Measurements from ENCODE around the gene ATXN2.
"Not testable (repeated sequence)": the region's sequence is repeated elsewhere in the genome, so short reads cannot be mapped to it uniquely, and the experiment has no call there.

The ATXN2 gene

DNA sequence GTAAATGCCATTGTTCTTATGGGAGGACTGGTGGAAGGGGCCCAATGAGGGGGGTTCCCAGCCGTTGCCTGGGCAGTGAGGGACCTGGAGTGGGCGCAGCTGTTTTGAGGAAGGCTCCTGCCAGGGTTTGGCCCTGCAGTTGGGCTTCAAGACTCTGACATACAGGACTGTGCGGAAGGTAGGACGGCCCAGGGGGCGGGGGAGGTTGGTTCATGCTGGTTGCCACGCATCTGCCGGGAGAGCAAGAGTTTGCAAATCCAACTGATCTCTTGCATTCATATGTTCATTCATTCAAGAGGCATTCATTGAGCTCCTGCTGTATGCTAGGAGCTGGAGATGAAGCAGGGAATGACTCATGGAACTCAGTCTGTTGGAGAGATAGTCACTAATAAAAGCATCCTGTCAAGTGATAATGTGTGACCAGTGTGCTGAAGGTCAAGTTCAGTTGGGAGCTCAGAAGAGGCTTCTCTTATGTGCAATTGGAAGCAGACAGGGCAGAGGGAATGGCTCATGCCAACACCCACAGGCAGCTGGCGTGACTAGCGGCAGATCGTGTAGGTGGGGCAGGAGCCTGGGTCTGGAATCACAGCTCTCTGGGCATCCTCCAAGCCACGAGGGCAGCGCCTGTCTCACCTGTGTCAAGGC lies 185.6 kb downstream of the ATXN2 start:
- no peak for DNase-seq

DNA sequence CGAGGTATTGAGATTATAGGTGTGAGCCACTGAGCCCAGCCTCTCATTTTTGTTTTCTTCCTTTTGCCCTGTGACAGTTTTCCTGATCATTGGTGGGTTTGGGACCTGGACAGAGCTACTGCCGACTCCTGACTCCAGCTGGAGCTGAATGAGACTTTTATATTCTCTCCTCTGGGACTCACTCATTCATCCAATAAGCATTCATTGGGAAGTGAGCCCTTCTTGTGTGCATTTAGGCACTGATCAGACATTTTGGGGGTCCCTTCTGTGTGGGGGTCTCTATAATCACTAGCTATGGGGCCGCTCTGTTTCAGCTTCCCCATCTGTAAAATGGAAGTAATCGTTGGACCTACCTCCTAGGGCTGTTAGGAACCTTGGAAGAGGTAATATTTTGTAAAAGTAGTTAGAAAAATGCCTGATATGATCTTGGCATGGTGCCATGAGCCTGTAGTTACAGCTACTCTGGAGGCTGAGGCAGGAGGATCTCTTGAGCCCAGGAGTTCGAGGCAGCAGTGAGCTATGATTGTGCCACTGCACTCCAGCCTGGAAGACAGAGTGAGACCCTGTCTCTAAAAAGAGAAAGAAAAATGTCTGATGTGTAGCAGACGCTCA lies 186.2 kb downstream of the ATXN2 start:
- no peak for DNase-seq

DNA sequence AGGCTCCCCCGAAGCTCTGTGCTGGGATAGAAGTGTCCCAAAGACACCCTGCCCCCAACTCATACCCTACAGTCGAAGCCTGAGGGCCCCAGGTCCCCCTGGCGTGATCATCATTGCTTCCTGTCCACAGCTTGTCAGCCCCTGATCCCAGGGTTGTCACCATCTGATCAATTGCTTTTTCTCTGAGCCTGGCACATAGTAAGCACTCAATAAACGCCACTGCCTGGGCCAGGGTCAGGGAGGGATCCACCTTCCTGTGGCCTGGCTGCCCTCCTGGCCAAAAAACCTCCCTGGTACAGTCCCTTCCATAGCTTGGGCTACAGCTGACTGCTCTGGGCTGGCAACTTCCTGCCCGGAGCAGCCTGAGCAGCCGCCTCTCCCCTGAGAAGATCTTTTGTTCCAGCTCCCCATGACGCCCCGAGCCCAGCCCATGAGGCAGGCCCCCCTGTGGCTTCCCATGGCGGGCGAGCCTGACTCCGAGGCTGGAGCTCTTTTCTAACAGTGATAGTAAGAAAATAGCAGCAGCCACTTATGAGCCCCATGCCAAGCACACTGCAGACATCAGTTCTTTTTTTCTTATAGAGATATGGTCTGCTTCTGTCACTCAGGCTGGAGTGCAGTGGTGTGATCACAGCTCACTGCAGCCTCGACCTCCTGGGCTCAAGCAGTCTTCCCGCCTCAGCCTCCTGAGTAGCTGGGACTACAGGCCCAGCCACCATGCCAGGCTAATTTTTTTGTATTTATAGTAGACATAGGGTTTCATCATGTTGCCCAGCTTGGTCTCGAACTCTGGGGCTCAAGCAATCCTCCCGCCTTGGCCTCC lies 186.9 kb downstream of the ATXN2 start:
- no peak for DNase-seq

DNA sequence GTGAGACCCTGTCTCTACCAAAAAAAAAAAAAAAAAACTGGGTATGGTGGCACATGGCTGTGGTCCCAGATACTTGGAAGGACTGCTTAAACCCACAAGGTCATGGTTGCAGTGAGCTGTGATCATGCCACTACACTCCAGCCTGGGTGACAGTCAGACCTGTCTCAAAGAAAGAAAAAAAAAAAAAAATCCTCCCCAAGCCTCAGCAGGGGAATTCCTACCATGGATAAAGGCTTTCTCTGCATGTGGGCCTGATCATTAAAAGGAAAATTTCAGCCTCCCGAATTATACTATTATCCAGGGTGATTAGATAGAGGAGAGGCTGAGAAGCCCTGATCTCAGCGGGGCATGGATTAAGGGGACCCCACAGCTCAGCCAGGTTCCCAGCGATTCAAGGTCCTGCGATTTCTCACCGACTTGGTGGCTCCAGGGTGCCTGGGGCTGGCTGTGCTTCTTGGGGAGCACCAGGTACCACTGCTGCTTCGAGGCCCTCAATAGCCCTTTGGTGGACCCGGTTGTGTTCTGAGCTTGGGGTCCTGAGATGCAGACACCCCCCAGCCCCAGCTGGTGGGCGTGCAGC lies 187.8 kb downstream of the ATXN2 start:
- no peak for DNase-seq

DNA sequence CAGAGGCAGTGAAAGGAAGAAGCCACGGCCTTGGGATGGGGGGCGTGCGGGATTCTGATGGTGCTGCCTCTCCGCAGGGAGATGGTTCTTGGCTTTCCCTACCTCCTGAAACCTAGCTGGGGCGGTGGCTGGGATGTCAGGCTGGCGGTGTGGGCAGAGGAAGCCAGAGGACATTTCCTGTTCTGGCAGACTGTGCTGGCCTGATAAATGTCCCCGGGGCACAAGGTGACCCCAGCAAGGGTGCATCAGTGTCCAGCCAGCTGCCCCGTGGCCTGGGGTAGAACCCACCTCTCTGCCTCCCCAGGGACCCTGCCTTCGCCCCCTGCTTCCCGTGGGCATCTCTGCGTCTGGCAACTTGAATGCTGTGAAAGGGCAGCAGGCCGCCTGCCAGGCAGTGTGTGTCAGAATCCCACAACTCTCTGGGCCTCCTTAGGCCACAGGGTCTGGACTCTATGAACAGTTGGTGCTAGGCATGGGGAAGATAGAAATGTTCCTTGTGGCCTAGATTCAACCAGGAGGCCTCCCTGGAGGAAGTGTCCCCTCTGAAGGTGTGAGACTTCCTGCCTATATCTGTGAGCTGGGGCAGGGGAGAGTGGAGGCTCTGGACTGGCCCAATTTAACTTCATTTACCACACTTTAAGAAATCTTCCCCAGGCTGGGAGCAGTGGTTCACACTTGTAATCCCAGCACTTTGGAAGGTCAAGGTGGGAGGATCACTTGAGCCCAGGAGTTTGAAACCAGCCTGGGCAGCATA lies 188.5 kb downstream of the ATXN2 start:
- no peak for DNase-seq

DNA sequence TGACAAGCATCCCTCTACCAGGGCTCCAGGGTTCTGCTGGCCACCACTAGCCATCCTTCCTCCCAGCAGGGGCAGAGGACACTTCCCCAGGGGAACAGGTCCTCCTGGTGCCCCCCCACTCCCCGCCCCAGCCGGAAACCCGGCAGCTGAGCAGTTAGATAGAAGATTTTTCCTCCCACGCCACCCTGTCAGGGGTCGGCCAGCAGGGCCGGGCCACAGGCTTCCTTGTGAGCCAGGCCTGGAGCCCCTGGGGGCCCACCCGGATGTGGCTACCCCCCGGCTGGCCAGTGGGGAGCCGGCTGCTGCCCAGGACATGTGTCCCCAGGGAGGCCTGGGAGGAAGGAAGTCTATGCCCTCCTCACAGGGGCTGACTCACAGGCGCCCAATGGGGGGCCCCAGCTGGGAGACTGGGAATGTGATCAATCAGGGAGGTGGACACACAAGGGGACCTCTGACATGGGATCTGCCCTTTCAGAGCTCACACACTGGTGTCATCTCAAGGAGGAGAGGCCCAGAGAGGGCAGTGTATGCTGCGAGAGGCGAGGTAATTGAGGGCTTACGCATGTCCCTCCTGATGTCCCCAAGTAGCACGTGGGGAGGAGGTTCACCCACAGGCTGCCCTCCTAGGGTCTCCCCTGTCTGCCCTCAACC lies 189.2 kb downstream of the ATXN2 start:
- no peak for DNase-seq

DNA sequence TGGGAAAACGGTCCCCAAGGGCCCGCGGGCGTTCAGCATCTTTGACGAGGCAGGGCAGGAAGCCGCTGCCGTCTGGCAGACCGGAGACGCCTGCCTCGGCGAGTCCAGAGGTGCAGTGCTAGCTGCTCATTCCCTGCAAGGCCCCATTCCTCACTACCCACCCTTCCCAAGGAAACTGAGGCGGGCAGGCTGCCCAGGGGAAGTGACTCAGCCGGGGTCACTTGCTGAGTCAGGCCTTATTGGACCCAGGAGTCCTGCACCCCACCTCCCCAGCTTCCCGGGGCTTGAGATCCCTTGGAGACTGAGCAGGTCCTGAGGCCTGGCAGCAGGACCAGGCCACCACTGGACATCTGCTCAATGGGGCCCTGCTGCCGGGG lies 189.7 kb downstream of the ATXN2 start:
- DNase-seq = no peak

DNA sequence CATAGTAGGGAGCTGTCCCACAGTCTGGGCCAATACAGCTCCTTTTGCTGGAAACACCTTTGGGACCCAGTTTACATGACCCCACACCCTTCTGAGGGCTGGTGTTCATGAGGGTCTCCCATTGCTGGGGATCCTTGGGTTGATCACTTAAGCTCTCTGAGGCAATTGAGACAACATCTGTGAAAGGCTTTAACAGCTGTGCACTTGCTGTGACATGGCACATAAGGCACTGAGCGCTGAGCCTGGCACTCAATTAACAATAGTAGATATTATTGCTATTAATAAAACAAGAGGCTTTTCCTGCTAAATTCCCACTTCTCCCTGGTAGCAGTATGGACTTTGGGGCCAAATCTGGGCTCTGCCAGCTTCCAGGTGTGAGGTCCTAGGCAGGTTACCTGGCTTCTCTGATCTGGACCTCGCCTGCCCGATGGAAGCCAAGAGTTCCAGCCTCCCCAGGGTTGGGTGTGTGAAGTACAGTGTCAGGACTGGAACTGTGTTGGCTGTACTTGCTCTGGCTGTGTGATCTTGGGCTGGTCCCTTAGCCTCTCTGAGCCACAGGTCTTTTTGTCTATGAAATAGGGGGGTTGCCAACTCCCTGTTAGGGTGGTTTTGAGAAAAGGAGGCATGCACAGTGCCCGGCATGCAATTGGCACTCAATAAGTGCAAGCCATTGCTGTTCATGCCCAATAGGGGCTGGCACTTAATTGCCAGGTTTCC lies 190.3 kb downstream of the ATXN2 start:
- DNase-seq = no peak

DNA sequence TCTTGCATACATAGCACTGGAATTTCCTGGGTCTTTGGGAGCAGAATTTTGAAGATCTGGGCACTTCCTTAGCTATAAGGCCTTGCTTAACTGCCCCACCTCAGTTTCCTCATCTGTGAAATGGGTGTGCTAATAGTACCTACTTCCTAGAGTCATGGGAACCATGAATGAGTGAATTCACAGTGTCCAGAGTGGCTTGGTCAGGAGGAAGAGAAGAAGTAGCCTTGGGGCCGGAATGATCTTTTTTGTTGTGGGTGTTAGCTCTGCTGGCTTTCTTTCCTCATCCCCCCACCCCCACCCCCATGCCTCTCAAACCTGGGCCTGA lies 191.0 kb downstream of the ATXN2 start:
- DNase-seq = no peak

DNA sequence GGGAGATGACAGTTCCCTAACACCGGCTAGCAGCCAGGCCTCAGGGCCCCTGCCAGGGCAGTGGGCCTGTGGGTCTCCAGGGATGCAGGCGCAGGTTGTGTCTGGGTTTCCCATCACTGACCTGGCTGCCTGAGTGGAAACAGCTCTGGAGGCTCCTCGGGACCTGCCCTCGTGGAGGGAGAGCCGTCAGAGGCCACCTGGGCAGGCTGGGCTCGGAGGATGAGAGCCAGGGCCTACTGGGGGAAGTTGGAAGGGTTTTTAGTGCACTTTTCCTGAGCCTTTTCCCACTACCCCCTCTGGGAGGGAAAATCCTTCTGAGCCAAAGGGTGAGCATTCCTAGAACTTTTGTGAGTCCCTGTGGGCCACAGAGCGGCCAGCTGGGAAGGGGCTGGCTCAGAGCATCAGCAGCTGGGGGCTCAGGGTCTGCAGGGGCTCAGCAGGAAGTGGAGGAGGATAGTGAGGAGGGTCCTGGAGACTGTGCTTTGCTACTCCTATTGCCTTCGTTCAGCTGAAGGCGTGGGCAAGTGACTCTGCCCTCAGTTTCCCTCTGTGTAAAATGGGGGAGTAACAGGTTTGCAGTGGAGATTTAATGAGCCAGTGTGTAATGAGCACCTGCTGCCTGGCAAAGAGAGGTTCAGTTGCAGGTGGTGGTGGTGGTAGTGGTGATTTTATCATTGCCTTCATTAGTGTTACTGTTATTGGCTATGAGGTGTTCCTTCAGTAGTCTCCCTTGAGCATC lies 191.6 kb downstream of the ATXN2 start:
- DNase-seq = no peak

DNA sequence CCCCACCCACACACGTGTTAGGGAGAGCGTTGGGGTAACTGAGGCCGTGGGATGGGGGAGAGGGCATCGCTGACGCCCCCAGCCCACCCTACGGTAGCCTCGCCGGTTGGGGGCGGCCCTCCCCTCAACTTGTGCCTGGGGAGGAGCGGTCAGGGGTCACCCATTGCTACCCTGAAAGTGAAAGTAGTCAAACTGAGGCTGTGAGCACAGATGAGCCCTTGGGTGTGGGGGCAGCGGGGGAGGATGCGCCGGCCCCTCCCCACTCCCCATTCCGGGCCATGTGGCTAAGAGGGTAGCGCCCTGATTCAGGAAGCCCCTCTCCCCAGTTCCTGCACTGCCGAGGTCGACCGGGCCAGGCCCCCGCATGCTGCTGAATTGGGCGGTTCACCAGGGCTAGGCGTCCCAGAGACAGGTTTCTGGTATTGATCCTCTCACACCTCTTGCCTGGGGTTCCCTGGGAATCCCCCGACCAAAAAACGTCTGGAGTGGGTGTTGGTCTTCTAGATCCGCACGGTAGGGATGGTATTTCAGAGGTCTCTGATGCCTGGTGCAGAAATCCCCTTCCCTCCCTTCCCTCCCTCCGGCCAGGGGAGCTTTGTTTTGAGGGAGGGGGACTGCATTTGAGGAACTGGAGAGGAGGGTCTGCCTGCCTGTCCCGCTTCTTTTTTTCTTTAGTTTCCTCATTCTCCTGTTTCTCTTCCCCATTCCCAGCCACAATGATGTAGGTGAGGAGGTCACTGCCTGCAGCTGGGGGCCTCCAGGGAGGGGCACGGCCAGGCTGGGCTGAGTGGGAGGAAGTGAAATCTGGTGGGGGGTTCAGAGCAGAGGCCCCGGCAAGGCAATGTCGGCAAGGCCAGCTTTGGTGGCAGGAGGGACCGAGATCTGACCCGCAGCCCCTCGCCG lies 192.4 kb downstream of the ATXN2 start:
- no peak for DNase-seq

DNA sequence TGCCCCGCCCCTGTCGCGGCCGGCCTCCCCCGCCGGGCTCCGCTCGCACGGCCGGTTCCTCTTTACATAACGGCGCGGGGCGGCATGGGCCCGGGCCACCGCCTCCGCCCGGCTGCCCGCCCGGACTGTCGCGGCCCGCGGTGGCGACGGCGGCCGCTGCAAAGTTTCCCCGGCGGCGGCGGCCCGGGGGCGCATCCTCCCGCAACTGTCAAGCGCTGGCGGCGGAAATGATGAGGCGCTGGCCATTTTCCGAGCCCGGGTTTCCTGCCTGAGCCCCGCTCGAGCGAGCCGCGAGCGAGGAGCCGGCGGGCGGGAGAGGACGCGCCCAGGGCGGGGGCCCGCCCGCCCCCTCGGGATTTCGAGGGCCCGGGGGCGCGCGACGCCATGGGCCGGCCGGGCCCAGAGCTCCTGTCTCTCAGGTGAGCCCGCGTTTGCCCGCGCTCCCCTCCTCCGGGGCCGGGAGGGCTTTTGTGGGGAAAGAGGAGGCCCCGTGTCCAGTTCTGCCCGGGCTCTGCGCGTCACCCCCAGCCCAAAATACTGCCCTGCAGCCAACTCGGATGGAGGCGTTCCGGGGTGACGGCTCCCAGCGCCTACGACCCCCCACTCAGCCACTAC lies 193.1 kb downstream of the ATXN2 start, which contains the start of gene SH2B3:
Gene SH2B3, plus strand, starts transcription at position 65 of the 615 bp plus-strand sequence. CDS start 12,223 bp downstream, outside the sequence.
- DNase-seq = no peak

DNA sequence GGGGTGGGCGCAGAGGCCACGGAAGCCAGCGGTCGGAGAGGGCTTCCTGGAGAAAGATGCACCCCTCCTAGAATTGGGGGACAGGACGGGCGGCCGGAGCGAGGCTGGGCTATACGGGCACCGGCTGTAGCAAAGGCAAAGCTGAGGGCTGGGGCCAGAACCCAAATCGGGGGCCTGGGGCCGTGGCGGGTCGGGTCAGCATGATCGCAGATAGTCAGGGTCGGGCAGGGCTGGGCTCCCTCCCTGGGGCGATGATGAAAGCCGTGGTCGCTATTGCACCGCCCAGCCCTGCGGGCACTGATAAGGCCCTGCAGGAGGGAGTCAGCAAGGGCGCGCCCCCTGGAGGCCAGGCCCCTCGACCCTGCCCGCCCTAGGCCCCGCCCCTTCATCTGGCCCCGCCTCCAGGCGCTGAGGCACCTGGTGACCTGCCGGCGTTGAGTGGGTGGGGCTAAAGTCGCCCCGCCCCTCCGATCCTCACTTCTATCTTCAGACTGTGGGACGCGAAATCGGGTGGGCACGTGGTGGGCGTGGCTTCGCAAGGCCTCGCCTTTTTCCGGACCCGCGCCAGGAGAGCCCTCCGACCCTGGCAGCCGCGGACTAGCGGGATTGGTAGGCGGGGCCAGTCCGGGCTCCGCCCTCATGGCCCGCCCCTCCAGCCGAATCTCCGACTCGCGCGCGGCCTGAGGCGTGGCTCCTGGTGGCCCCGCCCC lies 193.8 kb downstream of the ATXN2 start:
- peak; percentile 96 for DNase-seq

DNA sequence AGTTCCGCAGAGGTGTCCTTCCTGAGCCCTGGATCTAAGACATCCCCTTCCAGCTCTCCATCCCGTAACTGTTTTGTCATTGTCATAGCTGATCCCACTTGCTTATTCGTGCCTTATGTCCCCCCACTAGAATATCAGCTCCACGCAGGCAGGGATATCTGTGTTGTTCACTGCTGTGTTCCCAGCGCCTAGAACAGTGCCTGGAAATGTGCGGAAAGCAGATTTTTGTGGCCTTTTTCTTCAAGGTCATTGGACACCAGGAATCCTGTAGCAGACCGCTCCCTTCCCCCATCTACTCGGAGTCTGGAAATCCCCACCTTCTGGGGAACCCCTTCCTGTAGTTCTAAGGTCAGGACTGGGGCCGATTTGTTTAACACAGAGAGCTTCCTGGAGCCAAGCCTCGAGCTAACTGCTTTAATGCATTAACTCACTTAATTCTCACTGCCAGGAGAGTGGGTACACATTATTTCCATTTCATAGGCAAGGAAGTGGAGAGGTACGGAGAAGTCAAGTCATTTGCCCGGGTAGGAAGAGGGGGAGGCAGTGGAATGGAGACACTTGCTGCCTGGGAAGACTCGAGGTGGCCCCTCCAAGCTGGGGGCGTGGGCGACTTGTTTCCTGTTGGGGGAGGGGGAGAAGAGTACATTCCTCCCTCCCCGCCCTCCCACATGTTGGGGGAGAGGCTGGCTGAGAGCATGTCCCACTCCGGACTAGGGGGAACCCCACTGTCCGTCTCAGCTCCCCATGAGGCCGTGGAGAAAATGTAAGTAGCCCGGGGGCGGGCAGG lies 194.6 kb downstream of the ATXN2 start:
- DNase-seq = peak; percentile 62

DNA sequence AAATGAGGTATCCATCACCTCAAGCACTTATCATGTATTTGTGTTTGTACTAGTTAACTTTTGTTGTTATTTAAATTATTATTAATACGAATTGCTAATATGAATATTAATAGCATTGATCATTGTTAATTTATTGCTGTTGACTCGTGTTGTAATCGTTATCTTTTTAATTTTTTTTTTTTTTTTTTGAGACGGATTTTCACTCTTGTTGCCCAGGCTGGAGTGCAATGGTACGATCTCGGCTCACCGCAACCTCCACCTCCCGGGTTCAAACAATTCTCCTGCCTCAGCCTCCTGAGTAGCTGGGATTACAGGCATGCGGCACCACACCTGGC lies 196.7 kb downstream of the ATXN2 start:
- not testable (repeated sequence) for DNase-seq
